ENCODE measurements around the gene VWA5B2.

- TF ChIP-seq, protein P1, sequence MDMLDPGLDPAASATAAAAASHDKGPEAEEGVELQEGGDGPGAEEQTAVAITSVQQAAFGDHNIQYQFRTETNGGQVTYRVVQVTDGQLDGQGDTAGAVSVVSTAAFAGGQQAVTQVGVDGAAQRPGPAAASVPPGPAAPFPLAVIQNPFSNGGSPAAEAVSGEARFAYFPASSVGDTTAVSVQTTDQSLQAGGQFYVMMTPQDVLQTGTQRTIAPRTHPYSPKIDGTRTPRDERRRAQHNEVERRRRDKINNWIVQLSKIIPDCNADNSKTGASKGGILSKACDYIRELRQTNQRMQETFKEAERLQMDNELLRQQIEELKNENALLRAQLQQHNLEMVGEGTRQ (IDR thresholded peaks at IDR 0.05; ENCODE audit: low read depth, low read length): no peak
- no peak for TF ChIP-seq CTCF (conservative IDR thresholded peaks at IDR 0.05; ENCODE audit: low read depth, low read length)
- TF ChIP-seq ELK1 (IDR thresholded peaks at IDR 0.05; ENCODE audit: borderline replicate concordance, low read depth, low read length): no peak
- TF ChIP-seq SMC3 (IDR thresholded peaks at IDR 0.05; ENCODE audit: low read depth, low read length): no peak
- TF ChIP-seq MAFK (IDR thresholded peaks at IDR 0.05; ENCODE audit: low read depth, low read length): no peak
- TF ChIP-seq POLR2A (IDR thresholded peaks at IDR 0.05; ENCODE audit: low read depth, low read length): no peak
Observed at GRCh38 chr3:184218814-184219213, 10.6 kb upstream of the VWA5B2 start.
